Measurements from ENCODE around the gene TM4SF20. TPM values are rescaled to one million over a fixed set of nuclear protein-coding genes. Genes with fewer than 3 reads are reported as not detected.

TM4SF20 gene
- polyA plus RNA-seq, 1 donor (not counting 4 experiments of a cell fraction or from before 2014, with no cell fraction given): not detected

- H3K4me1 ChIP-seq (ENCODE audit: control insufficient read depth, extremely low read depth, insufficient read depth, low read length): no peaks in the 10 kb centered on the region
- no peaks in the 10 kb centered on the region for H3K9me3 ChIP-seq (ENCODE audit: control insufficient read depth, low read depth, low read length)
- no peaks in the 10 kb centered on the region for H3K79me2 ChIP-seq (ENCODE audit: control insufficient read depth, insufficient read depth, low read length)
- H3K9me1 ChIP-seq (ENCODE audit: control insufficient read depth, extremely low read depth, insufficient read depth, low read length): no peaks in the 10 kb centered on the region
- no peak for DNase-seq (ENCODE audit: low read depth, low spot score)
- no peak overlapping the region for H3K27ac ChIP-seq (ENCODE audit: control insufficient read depth, insufficient read depth, low read length)
- H3K9ac ChIP-seq (ENCODE audit: control insufficient read depth, extremely low read depth, insufficient read depth, low read length): no peak overlapping the region
- TF ChIP-seq CTCF (optimal IDR thresholded peaks at IDR 0.05 in 1 of 3, IDR thresholded peaks at IDR 0.05 in 1 of 3, conservative IDR thresholded peaks at IDR 0.05 in 1 of 3; ENCODE audit: extremely low read depth in 1 of 3, insufficient read depth in 2 of 3, low read length in 3 of 3) (no peak), EZH2 (IDR thresholded peaks at IDR 0.05; ENCODE audit: low read length) (no peak)
- no peak for FAIRE-seq
- H3K36me3 ChIP-seq (ENCODE audit: control insufficient read depth in 2 of 2, extremely low read depth in 1 of 2, insufficient read depth in 2 of 2, low read length in 2 of 2): no peaks in the 10 kb centered on the region
- H4K20me1 ChIP-seq (ENCODE audit: control insufficient read depth, extremely low read depth, insufficient read depth, low read length): no peaks in the 10 kb centered on the region
- dilution Hi-C loops (cut with MboI; ENCODE audit: extremely low pct_ligation_motif_present, low sequenced_read_pairs): no loop called here
- no peaks in the 10 kb centered on the region for H3K27me3 ChIP-seq (ENCODE audit: control insufficient read depth, extremely low read depth, insufficient read depth, low read length)
- no peak overlapping the region for H2AFZ ChIP-seq (ENCODE audit: control insufficient read depth, low read length)
- H3K4me3 ChIP-seq (ENCODE audit: control insufficient read depth in 2 of 3, extremely low read depth in 1 of 3, insufficient read depth in 2 of 3, low read depth in 1 of 3, low read length in 3 of 3): no peak overlapping the region
- no peak overlapping the region for H3K4me2 ChIP-seq (ENCODE audit: control insufficient read depth, extremely low read depth, insufficient read depth, low read depth, low read length)
These were observed 65.8 kb downstream of the TM4SF20 start for GRCh38 chr2:227313310-227313709.

DNA sequence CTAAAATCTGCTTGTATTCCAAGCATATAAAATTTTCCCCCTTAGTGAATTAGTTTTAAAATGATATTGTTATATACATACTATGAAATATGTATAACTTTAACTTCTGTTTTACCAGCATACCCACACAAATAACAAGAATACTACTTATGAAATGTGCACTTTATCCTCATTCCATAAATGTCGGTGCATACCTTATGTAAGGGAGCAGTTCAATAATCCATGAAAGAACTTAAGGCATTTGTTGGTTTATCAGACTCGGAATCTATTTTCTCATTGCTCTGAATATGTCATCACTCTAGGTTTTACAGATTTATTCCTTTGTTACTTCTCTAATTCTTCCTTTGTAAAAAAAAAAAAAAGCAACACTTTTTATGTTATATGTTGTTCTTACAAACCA lies 66.5 kb downstream of the TM4SF20 start:
- Histone ChIP-seq H3K9me1 (ENCODE audit: control insufficient read depth, extremely low read depth, insufficient read depth, low read length) (no peaks in the 10 kb centered on the region), H3K9me3 (ENCODE audit: control insufficient read depth, low read depth, low read length) (no peaks in the 10 kb centered on the region), H3K9ac (ENCODE audit: control insufficient read depth, extremely low read depth, insufficient read depth, low read length) (no peak overlapping the region), H3K4me1 (ENCODE audit: control insufficient read depth, extremely low read depth, insufficient read depth, low read length) (no peaks in the 10 kb centered on the region), H3K27ac (ENCODE audit: control insufficient read depth, insufficient read depth, low read length) (no peak overlapping the region), H2AFZ (ENCODE audit: control insufficient read depth, low read length) (no peak overlapping the region), H3K27me3 (ENCODE audit: control insufficient read depth, extremely low read depth, insufficient read depth, low read length) (no peaks in the 10 kb centered on the region), H3K79me2 (ENCODE audit: control insufficient read depth, insufficient read depth, low read length) (no peaks in the 10 kb centered on the region), H3K36me3 (ENCODE audit: control insufficient read depth in 2 of 2, extremely low read depth in 1 of 2, insufficient read depth in 2 of 2, low read length in 2 of 2) (no peaks in the 10 kb centered on the region), H3K4me2 (ENCODE audit: control insufficient read depth, extremely low read depth, insufficient read depth, low read depth, low read length) (no peak overlapping the region), H4K20me1 (ENCODE audit: control insufficient read depth, extremely low read depth, insufficient read depth, low read length) (no peaks in the 10 kb centered on the region), H3K4me3 (ENCODE audit: control insufficient read depth in 2 of 3, extremely low read depth in 1 of 3, insufficient read depth in 2 of 3, low read depth in 1 of 3, low read length in 3 of 3) (no peak overlapping the region)
- FAIRE-seq (no peak), DNase-seq (ENCODE audit: low read depth, low spot score) (no peak)
- dilution Hi-C loops (cut with MboI; ENCODE audit: extremely low pct_ligation_motif_present, low sequenced_read_pairs): no loop called here
- TF ChIP-seq EZH2 (IDR thresholded peaks at IDR 0.05; ENCODE audit: low read length) (no peak), CTCF (optimal IDR thresholded peaks at IDR 0.05 in 1 of 3, IDR thresholded peaks at IDR 0.05 in 1 of 3, conservative IDR thresholded peaks at IDR 0.05 in 1 of 3; ENCODE audit: extremely low read depth in 1 of 3, insufficient read depth in 2 of 3, low read length in 3 of 3) (no peak)

Other genes starting within 250 kb of the TM4SF20 start
- gene COL4A4, start 215.1 kb downstream of the TM4SF20 start, polyA plus RNA-seq: 0.01 to 0.03 TPM in 2 of 3 replicates, not detected in the other
- not detected in 3 replicates for gene COL4A3, start 214.7 kb downstream of the TM4SF20 start, polyA plus RNA-seq
- gene MFF, start 54.1 kb downstream of the TM4SF20 start, polyA plus RNA-seq: 38.3 to 72.5 TPM (median 62.8 TPM) in 3 replicates
- not detected in 3 replicates for gene SCYGR1, start 8.6 kb upstream of the TM4SF20 start, polyA plus RNA-seq
- gene AGFG1, start 92.8 kb upstream of the TM4SF20 start, polyA plus RNA-seq: 111 to 125 TPM (median 111 TPM) in 3 replicates
- gene SCYGR2, start 219.6 kb upstream of the TM4SF20 start, polyA plus RNA-seq: not detected in 3 replicates
- not detected in 3 replicates for gene SCYGR3, start 235.5 kb upstream of the TM4SF20 start, polyA plus RNA-seq
- gene SCYGR4, start 238.2 kb upstream of the TM4SF20 start, polyA plus RNA-seq: not detected in 3 replicates

All from keratinocyte (primary cell).